OCI-LY3 (cell line): ENCODE data around the gene FERMT3.

Experiments
- CTCF ChIP-seq: fragments of 200-600, 300-600 bp; sonication (generic); IDR thresholded peaks from 2 replicates; pipeline ENCODE4 v1.5.1; 2014; ENCODE audit warnings: antibody characterized with exemption, low read length, low read depth
- EZH2phosphoT487 ChIP-seq: fragments of 200-600 bp; shearing (Covaris generic); IDR thresholded peaks from 2 replicates; pipeline ENCODE4 v1.6.1; 2018; ENCODE audit warnings: antibody characterized with exemption, mixed run types, low read depth

- TF ChIP-seq CTCF (no peak), EZH2phosphoT487 (no peak)
These were observed 9.9 kb upstream of the FERMT3 start for GRCh38 chr11:64196626-64197025.
